ENCODE data around the gene TMEM39A.

TMEM39A gene

DNA sequence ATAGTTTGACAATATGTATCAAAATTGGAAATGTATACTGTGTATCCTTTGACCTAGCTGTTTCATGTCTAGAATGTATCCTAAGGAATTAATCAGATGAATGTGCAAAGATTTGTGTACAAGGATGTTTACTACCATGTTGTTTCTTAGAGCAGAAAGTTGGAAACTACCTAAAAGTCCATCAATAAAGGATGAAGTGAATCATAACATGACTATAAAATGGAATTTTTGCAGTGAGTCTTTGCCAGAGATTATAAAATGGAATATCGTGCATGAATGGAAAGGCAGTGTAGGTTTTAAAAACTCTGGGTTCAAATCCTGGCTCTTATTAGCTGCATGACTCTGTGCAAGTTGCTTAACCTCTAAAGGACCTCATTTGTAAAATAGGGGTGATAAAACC is 19.7 kb upstream of the TMEM39A start:
- Mint-ChIP-seq H3K9me3 (no peaks in the 10 kb centered on the region), H3K4me3 (no peak overlapping the region), H3K27me3 (no peaks in the 10 kb centered on the region), H3K4me1 (peaks cover 2% of the 10 kb centered on the region), H3K27ac (no peak overlapping the region), H3K36me3 (ENCODE audit: low read depth) (peaks cover 34% of the 10 kb centered on the region)
- DNase-seq (no peak), ATAC-seq (no peak)

GRCh38 chr3:119481079-119481478 is 17.7 kb upstream of the TMEM39A start:
- Mint-ChIP-seq H3K4me1 (peaks cover 2% of the 10 kb centered on the region), H3K36me3 (ENCODE audit: low read depth) (peaks cover 34% of the 10 kb centered on the region), H3K9me3 (no peaks in the 10 kb centered on the region), H3K27ac (no peak overlapping the region), H3K27me3 (no peaks in the 10 kb centered on the region), H3K4me3 (no peak overlapping the region)
- ATAC-seq = no peak
- DNase-seq = no peak

- no peaks in the 10 kb centered on the region for H3K27me3 Mint-ChIP-seq
- DNase-seq (no peak), ATAC-seq (no peak)
- H3K4me3 Mint-ChIP-seq = peak overlapping the region; percentile 89
- H3K9me3 Mint-ChIP-seq = no peaks in the 10 kb centered on the region
- H3K4me1 Mint-ChIP-seq = peaks cover 30% of the 10 kb centered on the region
- H3K36me3 Mint-ChIP-seq (ENCODE audit: low read depth) = peaks cover 17% of the 10 kb centered on the region
- no peak overlapping the region for H3K27ac Mint-ChIP-seq
Observed at GRCh38 chr3:119470866-119471265, 7.5 kb upstream of the TMEM39A start.

DNA sequence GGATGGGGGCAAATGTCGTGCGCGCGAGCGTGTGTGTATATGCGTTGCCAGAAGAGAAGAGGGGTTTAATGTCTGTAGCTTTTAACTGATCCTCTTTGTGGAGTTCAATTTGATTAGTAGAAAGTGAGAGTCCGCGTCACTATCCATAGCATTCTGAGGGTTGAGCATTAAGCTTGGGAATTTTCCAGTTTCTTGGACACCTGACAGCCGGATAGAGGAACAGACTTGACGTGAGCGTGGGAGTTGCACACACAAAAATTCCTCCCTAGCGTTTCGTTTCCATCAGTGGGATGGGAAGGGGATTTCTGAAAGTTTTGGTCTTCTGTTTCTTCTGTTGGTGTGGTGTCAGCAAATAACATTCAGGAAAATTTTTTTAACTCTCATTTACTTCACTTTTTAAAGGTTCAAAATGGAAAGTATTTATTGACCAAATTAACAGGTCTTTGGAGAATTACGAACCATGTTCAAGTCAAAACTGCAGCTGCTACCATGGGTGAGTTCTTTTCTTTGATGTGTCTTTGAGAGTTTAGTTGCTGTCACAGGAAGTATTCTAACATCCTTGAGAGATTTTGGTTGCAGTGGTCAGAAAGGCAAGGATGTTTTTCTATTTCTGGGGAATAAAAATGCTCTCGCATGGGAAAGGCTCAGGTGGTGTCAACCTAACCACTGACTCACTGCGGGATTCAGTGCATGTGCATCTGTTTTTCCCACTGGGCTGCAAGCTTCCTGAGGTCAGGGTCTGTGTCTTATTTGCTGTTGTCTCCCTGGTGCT is 6.2 kb upstream of the TMEM39A start:
- H3K4me1 Mint-ChIP-seq = peaks cover 30% of the 10 kb centered on the region
- peak; percentile 11 for ATAC-seq
- no peak for DNase-seq
- H3K36me3 Mint-ChIP-seq (ENCODE audit: low read depth) = peaks cover 14% of the 10 kb centered on the region
- H3K4me3 Mint-ChIP-seq = peak overlapping the region; percentile 89
- no peaks in the 10 kb centered on the region for H3K9me3 Mint-ChIP-seq
- H3K27ac Mint-ChIP-seq = peak overlapping the region; percentile 91
- no peaks in the 10 kb centered on the region for H3K27me3 Mint-ChIP-seq

DNA sequence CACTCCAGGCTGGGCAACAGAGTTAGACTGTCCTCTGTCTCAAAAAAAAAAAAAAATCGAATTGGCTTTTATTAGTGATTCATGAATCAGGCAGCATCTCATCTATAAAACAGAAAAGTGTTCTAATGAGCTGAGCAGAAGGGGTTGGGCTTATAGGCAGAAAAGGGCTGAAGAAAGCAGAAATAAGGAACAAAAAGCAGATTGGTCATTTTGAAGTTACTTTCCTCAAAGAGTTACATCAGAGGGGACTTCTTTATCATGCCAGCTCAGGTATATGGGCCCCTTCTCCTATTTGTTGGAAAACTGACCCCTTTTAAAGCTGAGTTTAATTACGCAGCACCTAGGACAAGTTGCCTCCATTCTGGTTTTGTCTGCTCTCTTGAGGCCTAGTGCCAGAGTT is 4.6 kb upstream of the TMEM39A start:
- H3K36me3 Mint-ChIP-seq (ENCODE audit: low read depth) = peaks cover 20% of the 10 kb centered on the region
- H3K27me3 Mint-ChIP-seq = peaks cover 3% of the 10 kb centered on the region
- peak overlapping the region; percentile 91 for H3K27ac Mint-ChIP-seq
- ATAC-seq (no peak), DNase-seq (no peak)
- peak overlapping the region; percentile 89 for H3K4me3 Mint-ChIP-seq
- H3K9me3 Mint-ChIP-seq = peaks cover 4% of the 10 kb centered on the region
- peaks cover 43% of the 10 kb centered on the region for H3K4me1 Mint-ChIP-seq

DNA sequence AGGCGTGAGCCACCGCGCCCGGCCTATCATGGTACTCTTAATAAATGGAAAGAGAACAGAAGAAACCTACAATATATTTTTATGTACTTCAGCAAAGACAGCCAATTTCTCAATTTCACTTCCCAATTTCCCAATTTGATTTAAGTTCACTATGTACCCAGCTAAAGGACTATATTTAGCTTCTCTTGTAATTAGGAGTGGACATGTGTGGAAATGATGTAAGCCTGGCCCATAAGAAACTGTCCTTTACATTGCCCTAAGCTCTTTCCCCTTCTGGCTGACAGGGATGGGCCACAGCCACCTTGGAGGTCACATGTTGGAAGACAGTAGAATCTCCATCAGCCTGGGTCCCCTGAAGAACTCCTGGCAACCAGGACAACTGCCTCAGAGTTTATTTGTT is 6.2 kb downstream of the TMEM39A start:
- ATAC-seq (no peak), DNase-seq (no peak)
- Mint-ChIP-seq H3K4me3 (no peak overlapping the region), H3K36me3 (ENCODE audit: low read depth) (peaks cover 43% of the 10 kb centered on the region), H3K27me3 (no peaks in the 10 kb centered on the region), H3K4me1 (peaks cover 15% of the 10 kb centered on the region), H3K27ac (no peak overlapping the region), H3K9me3 (no peaks in the 10 kb centered on the region)

DNA sequence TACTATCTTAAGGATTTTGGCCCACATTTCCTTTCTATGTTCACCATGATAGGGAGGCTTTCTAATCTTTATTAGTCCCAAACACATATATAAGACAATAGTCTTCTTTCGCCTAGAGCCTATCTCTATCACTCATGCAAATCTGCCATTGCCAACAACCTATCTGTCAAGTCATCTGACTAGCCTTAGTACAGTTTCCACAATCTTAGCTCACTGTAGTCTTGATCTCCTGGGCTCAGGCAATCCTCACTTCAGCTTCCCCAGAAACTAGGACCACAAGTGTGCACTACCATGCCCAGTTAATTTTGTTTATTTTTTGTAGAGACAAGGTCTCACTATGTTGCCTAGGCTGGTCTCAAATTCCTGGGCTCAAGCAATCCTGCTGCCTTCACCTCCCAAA is 6.9 kb downstream of the TMEM39A start:
- no peaks in the 10 kb centered on the region for H3K9me3 Mint-ChIP-seq
- no peak overlapping the region for H3K27ac Mint-ChIP-seq
- H3K4me1 Mint-ChIP-seq = peaks cover 8% of the 10 kb centered on the region

GRCh38 chr3:119453822-119454221 is 9.6 kb downstream of the TMEM39A start:
- peaks cover 47% of the 10 kb centered on the region for H3K36me3 Mint-ChIP-seq (ENCODE audit: low read depth)

More for the DNA sequence above, 6.9 kb downstream of the TMEM39A start:
- no peak overlapping the region for H3K4me3 Mint-ChIP-seq
- H3K27me3 Mint-ChIP-seq = no peaks in the 10 kb centered on the region
- DNase-seq (no peak), ATAC-seq (no peak)
- H3K36me3 Mint-ChIP-seq (ENCODE audit: low read depth) = peaks cover 47% of the 10 kb centered on the region

GRCh38 chr3:119444590-119444989 is 18.8 kb downstream of the TMEM39A start:
- ATAC-seq (no peak), DNase-seq (no peak)
- Mint-ChIP-seq H3K4me3 (no peak overlapping the region), H3K9me3 (no peaks in the 10 kb centered on the region), H3K27me3 (no peaks in the 10 kb centered on the region), H3K27ac (no peak overlapping the region), H3K36me3 (ENCODE audit: low read depth) (peaks cover 49% of the 10 kb centered on the region), H3K4me1 (peaks cover 5% of the 10 kb centered on the region)

More at GRCh38 chr3:119453822-119454221, 9.6 kb downstream of the TMEM39A start:
- Mint-ChIP-seq H3K9me3 (no peaks in the 10 kb centered on the region), H3K27me3 (no peaks in the 10 kb centered on the region), H3K4me1 (no peaks in the 10 kb centered on the region), H3K4me3 (no peak overlapping the region), H3K27ac (no peak overlapping the region)
- DNase-seq (no peak), ATAC-seq (no peak)

- peaks cover 52% of the 10 kb centered on the region for H3K36me3 Mint-ChIP-seq (ENCODE audit: low read depth)
- no peak overlapping the region for H3K27ac Mint-ChIP-seq
- ATAC-seq (no peak), DNase-seq (no peak)
- peaks cover 5% of the 10 kb centered on the region for H3K4me1 Mint-ChIP-seq
- no peak overlapping the region for H3K4me3 Mint-ChIP-seq
- no peaks in the 10 kb centered on the region for H3K27me3 Mint-ChIP-seq
- no peaks in the 10 kb centered on the region for H3K9me3 Mint-ChIP-seq
Observed at GRCh38 chr3:119443179-119443578, 20.2 kb downstream of the TMEM39A start.

- Mint-ChIP-seq H3K4me3 (no peak overlapping the region), H3K36me3 (ENCODE audit: low read depth) (peaks cover 72% of the 10 kb centered on the region), H3K27ac (no peak overlapping the region), H3K4me1 (no peaks in the 10 kb centered on the region), H3K27me3 (no peaks in the 10 kb centered on the region), H3K9me3 (no peaks in the 10 kb centered on the region)
- ATAC-seq (no peak), DNase-seq (no peak)
Observed at GRCh38 chr3:119437691-119438258, 25.6 kb downstream of the TMEM39A start.

DNA sequence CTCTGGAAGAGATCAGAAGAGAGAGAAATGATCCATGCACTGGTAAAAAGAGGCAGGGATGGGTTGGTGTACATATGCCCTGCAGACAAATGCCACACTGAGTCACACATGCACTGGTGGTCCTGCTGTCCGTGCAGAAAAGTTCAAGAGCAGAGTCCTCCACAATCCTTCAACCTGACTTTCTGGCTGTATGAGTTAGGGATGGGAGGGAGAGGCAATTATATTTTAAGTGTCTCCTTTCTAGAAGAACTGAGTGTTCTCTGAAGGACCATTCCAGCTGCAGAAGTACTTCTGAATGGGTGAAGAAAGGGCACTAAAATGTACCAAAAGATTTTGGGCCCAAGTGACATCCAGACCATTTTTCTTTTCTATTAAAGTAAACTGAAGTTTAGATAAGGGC is 26.4 kb downstream of the TMEM39A start:
- Mint-ChIP-seq H3K36me3 (ENCODE audit: low read depth) (peaks cover 72% of the 10 kb centered on the region), H3K4me3 (no peak overlapping the region), H3K9me3 (peaks cover under 1% of the 10 kb centered on the region), H3K4me1 (no peaks in the 10 kb centered on the region), H3K27ac (no peak overlapping the region), H3K27me3 (no peaks in the 10 kb centered on the region)
- no peak for DNase-seq
- ATAC-seq = no peak

- Mint-ChIP-seq H3K27me3 (no peaks in the 10 kb centered on the region), H3K4me1 (no peaks in the 10 kb centered on the region), H3K27ac (no peak overlapping the region), H3K36me3 (ENCODE audit: low read depth) (peaks cover 81% of the 10 kb centered on the region), H3K4me3 (no peak overlapping the region), H3K9me3 (peaks cover 20% of the 10 kb centered on the region)
- ATAC-seq = no peak
- no peak for DNase-seq
Observed at GRCh38 chr3:119434703-119435102, 28.7 kb downstream of the TMEM39A start.

DNA sequence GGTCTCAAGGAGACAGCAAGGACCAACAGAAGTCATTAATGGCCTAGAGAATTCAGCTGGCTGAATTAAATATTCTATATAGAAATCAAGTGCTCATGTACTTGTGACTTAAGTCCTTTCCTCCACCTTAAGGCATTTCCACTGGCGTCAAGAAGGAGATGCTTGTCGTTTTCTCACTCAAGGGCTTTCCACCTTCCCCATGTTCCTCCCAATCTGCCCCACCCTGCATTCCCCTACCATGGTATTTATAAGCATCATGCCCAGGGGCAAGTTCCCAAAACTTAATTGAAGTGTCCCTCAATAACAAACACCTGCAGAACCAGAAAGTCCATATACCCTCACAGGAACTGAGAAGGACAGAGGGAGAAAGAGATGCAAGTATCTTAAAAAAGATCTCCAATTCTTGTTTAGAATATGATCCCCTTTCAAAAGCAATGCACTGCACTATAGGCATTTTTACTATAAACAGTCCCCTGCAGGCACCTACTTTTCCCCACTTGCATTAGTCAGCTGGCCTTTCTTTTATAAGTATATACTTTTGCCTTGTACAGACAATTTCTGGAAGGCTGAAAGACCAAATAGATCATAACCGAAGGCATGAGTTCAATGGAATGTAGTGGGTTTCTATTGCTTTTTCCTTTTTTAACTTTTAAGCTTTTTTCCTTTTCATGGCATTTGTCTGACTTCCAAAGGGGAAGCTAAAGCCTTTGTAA is 29.6 kb downstream of the TMEM39A start:
- ATAC-seq = no peak
- Mint-ChIP-seq H3K27me3 (no peaks in the 10 kb centered on the region), H3K27ac (no peak overlapping the region), H3K4me3 (no peak overlapping the region), H3K36me3 (ENCODE audit: low read depth) (peaks cover 89% of the 10 kb centered on the region), H3K9me3 (peaks cover 30% of the 10 kb centered on the region), H3K4me1 (no peaks in the 10 kb centered on the region)
- no peak for DNase-seq

DNA sequence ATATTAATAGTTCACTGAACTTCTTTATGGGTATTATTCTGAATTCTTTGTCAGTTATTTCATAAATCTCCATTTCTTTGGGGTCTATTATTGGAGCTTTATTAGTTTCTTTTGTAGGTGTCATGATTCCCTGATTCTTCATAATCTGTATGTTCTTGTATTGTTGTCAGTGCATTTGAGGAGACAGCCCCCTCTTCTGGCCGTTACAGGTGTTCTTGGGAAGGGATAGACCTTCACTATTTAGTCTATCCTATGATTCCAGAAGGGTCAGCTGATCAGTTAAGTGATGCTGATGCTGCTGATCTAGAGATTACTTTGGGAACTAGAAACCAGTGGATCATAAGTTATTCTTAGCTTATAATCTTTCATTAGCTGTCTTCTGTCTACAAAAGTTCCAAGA is 34.9 kb downstream of the TMEM39A start:
- DNase-seq (no peak), ATAC-seq (no peak)
- H3K27ac Mint-ChIP-seq = no peak overlapping the region
- no peaks in the 10 kb centered on the region for H3K4me1 Mint-ChIP-seq
- no peaks in the 10 kb centered on the region for H3K27me3 Mint-ChIP-seq
- peaks cover 70% of the 10 kb centered on the region for H3K36me3 Mint-ChIP-seq (ENCODE audit: low read depth)
- H3K9me3 Mint-ChIP-seq = peaks cover 77% of the 10 kb centered on the region
- H3K4me3 Mint-ChIP-seq = no peak overlapping the region

Data from activated naive CD8-positive, alpha-beta T cell treated with anti-CD3 and anti-CD28 coated beads, Interleukin-2, amount 50 U/mL, for 24 hours (primary cell).